GM12891 (cell line): ENCODE results near the gene INTS4.

Experiments
- POLR2A ChIP-seq: IDR thresholded peaks from 2 replicates; pipeline ENCODE4 v1.6.1; 2011; ENCODE audit warnings: low read depth, low read length, control low read depth
- POLR2AphosphoS5 ChIP-seq: IDR thresholded peaks from 2 replicates; pipeline ENCODE4 v1.6.1; 2011; ENCODE audit warnings: low read depth, low read length, control low read depth
- TAF1 ChIP-seq: IDR thresholded peaks from 2 replicates; pipeline ENCODE4 v1.6.1; 2011; ENCODE audit warnings: low read depth, low read length, control low read depth

GRCh38 chr11:77865805-77866204 is 128.7 kb downstream of the INTS4 start:
- TF ChIP-seq POLR2AphosphoS5 (no peak), POLR2A (no peak), TAF1 (no peak)
